ENCODE data around the gene GTSF1L. TPM values are rescaled to one million over a fixed set of nuclear protein-coding genes. Genes with fewer than 3 reads are reported as not detected.
"Not testable (repeated sequence)": the region's sequence is repeated elsewhere in the genome, so short reads cannot be mapped to it uniquely, and the experiment has no call there.

Gene GTSF1L
- total and polyA plus RNA-seq, 2 of the 4 experiments (the other 2 are of a cell fraction): not detected

- CTCF ChIA-PET: no interaction called here
- BruUV-seq (replicated peaks): no TSS peak
- H2BK15ac ChIP-seq (ENCODE audit: low read depth, low read length): 0 out of 3 replicates have a peak overlapping the region, but pooled peaks have one; percentile 10
- ATAC-seq (ENCODE audit: low read depth) (no peak), DNase-seq (no peak)
- no peak overlapping the region for H4K8ac ChIP-seq (ENCODE audit: low read depth in 2 of 2, low read length in 2 of 2)
- H3K23ac ChIP-seq (ENCODE audit: low read depth, low read length): no peak overlapping the region
- intact Hi-C loops (cut with micrococcal nuclease): no loop called here
- dilution Hi-C loops (cut with HindIII; ENCODE audit: low sequenced_read_pairs, unreplicated experiment): no loop called here
- no peak overlapping the region; the same call in 1 of the 2 replicates for H3K14ac ChIP-seq (replicated peaks; ENCODE audit: low read depth, low read length)
- H2AK9ac ChIP-seq (replicated peaks; ENCODE audit: low read depth, low read length, poor library complexity): no peak overlapping the region
- H3K9ac ChIP-seq (ENCODE audit: low read depth, low read length): no peak overlapping the region
- H3K4me1 ChIP-seq (ENCODE audit: control insufficient read depth, insufficient read depth, low read length): no peaks in the 10 kb centered on the region
- H3K27me3 ChIP-seq (ENCODE audit: control insufficient read depth, insufficient read depth, low read length): peaks cover 3% of the 10 kb centered on the region; the same call in 1 of the 2 replicates
- H2AK5ac ChIP-seq (ENCODE audit: low read depth, low read length): no peak overlapping the region
- H4K5ac ChIP-seq (ENCODE audit: low read depth, low read length): no peak overlapping the region
- H2BK5ac ChIP-seq (ENCODE audit: low read depth, low read length, poor library complexity, severe bottlenecking): no peak overlapping the region
- H3K4me3 ChIP-seq (ENCODE audit: insufficient read depth, low read depth, low read length): no peak overlapping the region
- no peak overlapping the region for H2AFZ ChIP-seq (replicated peaks; ENCODE audit: low read length, poor library complexity)
- H3K4ac ChIP-seq (ENCODE audit: low read depth, low read length): no peak overlapping the region
- H3K18ac ChIP-seq (ENCODE audit: low read depth, low read length): no peak overlapping the region
- H3K36me3 ChIP-seq (ENCODE audit: control insufficient read depth, insufficient read depth, low read length): no peaks in the 10 kb centered on the region
- POLR2A ChIA-PET (ENCODE audit: unreplicated experiment): no interaction called here
- H3K79me1 ChIP-seq (ENCODE audit: low read depth in 1 of 2, low read length in 2 of 2): no peaks in the 10 kb centered on the region
- no peak overlapping the region for H3K56ac ChIP-seq (ENCODE audit: extremely low read depth, insufficient read depth, low read length)
- no peaks in the 10 kb centered on the region for H4K20me1 ChIP-seq (ENCODE audit: insufficient read depth, low read length)
- peaks cover 4% of the 10 kb centered on the region; the same call in 1 of the 2 replicates for H3K9me1 ChIP-seq (ENCODE audit: insufficient read depth, low read length)
- no peak overlapping the region for H3K4me2 ChIP-seq (ENCODE audit: low read depth, low read length)
- TF ChIP-seq RAD21 (IDR thresholded peaks at IDR 0.05; ENCODE audit: low read length) (no peak), MAZ (IDR thresholded peaks at IDR 0.05; ENCODE audit: borderline replicate concordance, low read depth, low read length) (no peak), BHLHE40 (IDR thresholded peaks at IDR 0.05; ENCODE audit: low read depth, low read length) (no peak), POLR2A (IDR thresholded peaks at IDR 0.05; ENCODE audit: low read depth, low read length) (no peak), MXI1 (IDR thresholded peaks at IDR 0.05; ENCODE audit: borderline replicate concordance, low read depth, low read length) (no peak), MAFK (IDR thresholded peaks at IDR 0.05; ENCODE audit: low read depth, low read length) (no peak), USF2 (IDR thresholded peaks at IDR 0.05; ENCODE audit: low read depth, low read length) (no peak)
- H3K9me3 ChIP-seq (ENCODE audit: control insufficient read depth, insufficient read depth, low read length): no peaks in the 10 kb centered on the region
- in situ Hi-C loops (cut with MboI; ENCODE audit: low sequenced_read_pairs): no loop called here
- no peak overlapping the region for H2BK20ac ChIP-seq (ENCODE audit: low read depth, low read length)
- WGBS, 2 experiments (ENCODE audit: extremely low coverage in 2 of 2, insufficient read length in 1 of 2): 84% methylated on average over 4 of the region's 15 CpGs; no CpG with 5 or more reads in 1 of the 2 experiments
- no peak overlapping the region for H3K27ac ChIP-seq (ENCODE audit: insufficient read depth, low read length)
- no peak overlapping the region for H2BK120ac ChIP-seq (ENCODE audit: low read depth, low read length)
- no peak overlapping the region for H4K91ac ChIP-seq (ENCODE audit: insufficient read depth, low read depth, low read length)
Observed at GRCh38 chr20:43761386-43762340, 34.9 kb upstream of the GTSF1L start.

GRCh38 chr20:43757888-43758287 lies 31.1 kb upstream of the GTSF1L start:
- H3K23ac ChIP-seq (ENCODE audit: low read depth, low read length); H2BK120ac ChIP-seq (ENCODE audit: low read depth, low read length); H4K5ac ChIP-seq (ENCODE audit: low read depth, low read length); dilution Hi-C loops (cut with HindIII; ENCODE audit: low sequenced_read_pairs, unreplicated experiment); H3K9me1 ChIP-seq (ENCODE audit: insufficient read depth, low read length); H3K9ac ChIP-seq (ENCODE audit: low read depth, low read length); H4K91ac ChIP-seq (ENCODE audit: insufficient read depth, low read depth, low read length); H3K9me3 ChIP-seq (ENCODE audit: control insufficient read depth, insufficient read depth, low read length); CTCF ChIA-PET; H3K18ac ChIP-seq (ENCODE audit: low read depth, low read length); H3K4me2 ChIP-seq (ENCODE audit: low read depth, low read length); H3K4me3 ChIP-seq (ENCODE audit: insufficient read depth, low read depth, low read length); H4K8ac ChIP-seq (ENCODE audit: low read depth in 2 of 2, low read length in 2 of 2); H2BK20ac ChIP-seq (ENCODE audit: low read depth, low read length); H2AFZ ChIP-seq (replicated peaks; ENCODE audit: low read length, poor library complexity); H3K27ac ChIP-seq (ENCODE audit: insufficient read depth, low read length); intact Hi-C loops (cut with micrococcal nuclease); H2AK9ac ChIP-seq (replicated peaks; ENCODE audit: low read depth, low read length, poor library complexity); POLR2A ChIA-PET (ENCODE audit: unreplicated experiment); BruUV-seq (replicated peaks); H3K27me3 ChIP-seq (ENCODE audit: control insufficient read depth, insufficient read depth, low read length); H3K79me1 ChIP-seq (ENCODE audit: low read depth in 1 of 2, low read length in 2 of 2); H3K56ac ChIP-seq (ENCODE audit: extremely low read depth, insufficient read depth, low read length); ATAC-seq (ENCODE audit: low read depth); H3K14ac ChIP-seq (replicated peaks; ENCODE audit: low read depth, low read length); H3K4me1 ChIP-seq (ENCODE audit: control insufficient read depth, insufficient read depth, low read length); H4K20me1 ChIP-seq (ENCODE audit: insufficient read depth, low read length); H2BK5ac ChIP-seq (ENCODE audit: low read depth, low read length, poor library complexity, severe bottlenecking); H3K36me3 ChIP-seq (ENCODE audit: control insufficient read depth, insufficient read depth, low read length); H3K4ac ChIP-seq (ENCODE audit: low read depth, low read length): not testable (repeated sequence)
- Histone ChIP-seq H2AK5ac (ENCODE audit: low read depth, low read length) (peak overlapping the region; percentile 43; the same call in 1 of the 2 replicates), H2BK15ac (ENCODE audit: low read depth, low read length) (0 out of 3 replicates have a peak overlapping the region, but pooled peaks have one; percentile 57)
- WGBS, 2 experiments (ENCODE audit: extremely low coverage in 2 of 2, insufficient read length in 1 of 2): no CpG with 5 or more reads among the region's 6 CpGs
- in situ Hi-C loops (cut with MboI; ENCODE audit: low sequenced_read_pairs): loop anchor here (10.0 kb wide), 1 partner anchor 157 kb away; the partner anchor contains the start of gene TOX2
- DNase-seq: peak; percentile 16

Measured in IMR-90 (cell line).